KG1 (cell line): ENCODE data around the gene RAD51B.

ENCODE experiments used
- DNase-seq: peaks from one replicate; lab custom pipeline; 2025; lab: John Stamatoyannopoulos, UW

The RAD51B gene

GRCh38 chr14:67835596-67835995, 16.0 kb downstream of the RAD51B start:
- DNase-seq: no peak

GRCh38 chr14:67837011-67837624, 17.5 kb downstream of the RAD51B start:
- peak; percentile 53 for DNase-seq

DNA sequence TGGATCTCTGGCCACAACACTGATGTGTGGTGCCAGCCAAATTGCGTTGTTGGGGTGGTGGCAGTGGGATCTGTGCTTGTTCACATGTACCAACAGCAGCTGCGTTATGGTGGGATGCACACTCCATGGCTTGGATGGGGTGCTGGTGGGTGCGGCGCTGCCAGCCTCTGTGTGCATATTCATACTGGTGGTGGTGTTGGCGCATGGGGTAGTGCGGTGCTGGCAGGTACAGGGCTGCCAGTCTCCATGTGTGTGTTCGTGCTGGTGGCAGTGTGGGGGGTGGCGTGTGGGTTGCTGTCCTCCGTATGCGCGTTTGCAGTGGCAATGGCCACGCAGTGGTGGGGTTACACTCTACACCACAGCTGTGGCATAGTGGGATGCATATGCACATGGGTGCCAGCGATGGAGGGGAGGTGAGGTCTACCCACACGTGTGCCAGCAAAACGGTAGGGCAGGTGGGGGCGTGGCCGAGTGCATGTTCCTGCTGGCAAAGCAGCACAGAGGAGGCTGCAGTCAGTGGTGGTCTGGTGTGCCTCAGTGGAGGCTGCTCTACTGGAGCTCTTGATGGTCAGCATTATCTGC, 26.5 kb downstream of the RAD51B start:
- no peak for DNase-seq

DNA sequence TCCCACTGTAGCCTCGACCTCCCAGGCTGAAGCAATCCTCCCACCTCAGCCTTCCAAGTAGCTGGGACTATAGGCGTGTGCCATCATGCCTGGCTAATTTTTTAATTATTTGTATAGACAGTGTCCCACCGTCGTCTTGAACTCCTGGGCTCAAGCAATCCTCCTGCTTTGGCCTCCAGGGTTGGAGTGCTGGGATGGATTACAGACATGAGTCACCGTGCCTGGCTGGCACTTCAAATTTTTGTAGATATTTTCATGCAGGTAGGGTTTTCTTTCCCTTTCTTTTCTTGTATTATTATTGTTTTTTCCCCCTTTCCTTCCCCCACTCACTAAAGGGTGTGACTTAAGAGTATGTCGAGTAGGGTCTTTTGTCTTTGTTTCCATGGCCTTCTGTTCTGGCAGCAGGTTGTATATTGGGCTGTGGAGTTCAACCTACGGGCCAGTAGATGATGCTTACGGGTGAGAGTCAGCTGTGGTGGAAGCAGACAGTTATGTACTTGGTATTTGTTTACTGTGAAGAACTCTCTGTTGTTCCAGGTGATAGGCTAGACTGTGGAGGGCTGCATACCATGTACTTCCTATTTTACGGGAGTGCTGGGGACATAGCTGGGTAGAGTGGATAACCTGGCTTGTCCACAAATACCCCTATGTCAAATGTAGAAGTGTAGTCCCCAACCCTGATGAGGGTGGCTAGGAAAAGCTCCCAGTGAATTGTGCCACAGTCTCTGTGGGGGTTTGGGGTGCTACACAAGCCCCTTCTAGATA, 30.7 kb downstream of the RAD51B start:
- no peak for DNase-seq

DNA sequence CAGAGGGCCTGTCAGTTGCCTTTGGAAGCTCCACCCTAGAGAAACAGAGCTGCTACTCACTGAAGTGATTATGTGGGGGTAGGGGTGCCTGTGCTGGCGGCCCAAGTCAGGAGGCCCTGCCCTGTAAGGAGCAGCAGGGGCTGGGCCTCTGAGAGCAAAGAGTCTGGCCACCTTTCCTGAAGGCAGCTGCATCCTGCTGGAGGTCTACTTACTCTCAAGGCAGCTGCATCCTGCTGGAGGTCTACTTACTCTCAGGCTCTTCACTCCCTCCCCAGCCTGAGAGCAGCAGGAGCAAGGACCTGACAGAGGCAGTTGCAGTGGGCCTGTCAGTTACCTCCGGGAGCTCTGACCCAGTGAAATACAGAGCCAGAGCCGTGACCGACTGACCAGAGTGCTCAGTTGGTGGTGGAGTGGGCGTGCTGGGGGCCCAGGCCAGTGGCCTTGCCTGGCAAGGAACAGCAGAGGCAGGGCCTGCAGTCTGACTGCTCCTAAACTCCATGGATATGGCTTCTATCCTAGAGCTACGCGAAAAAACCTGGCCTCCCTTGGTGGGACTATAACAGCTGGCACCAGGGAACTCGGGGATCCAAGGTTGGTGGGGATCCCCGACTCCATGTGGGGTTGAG, 32.3 kb downstream of the RAD51B start:
- DNase-seq: no peak

GRCh38 chr14:67852926-67853604, 33.5 kb downstream of the RAD51B start:
- DNase-seq: no peak

DNA sequence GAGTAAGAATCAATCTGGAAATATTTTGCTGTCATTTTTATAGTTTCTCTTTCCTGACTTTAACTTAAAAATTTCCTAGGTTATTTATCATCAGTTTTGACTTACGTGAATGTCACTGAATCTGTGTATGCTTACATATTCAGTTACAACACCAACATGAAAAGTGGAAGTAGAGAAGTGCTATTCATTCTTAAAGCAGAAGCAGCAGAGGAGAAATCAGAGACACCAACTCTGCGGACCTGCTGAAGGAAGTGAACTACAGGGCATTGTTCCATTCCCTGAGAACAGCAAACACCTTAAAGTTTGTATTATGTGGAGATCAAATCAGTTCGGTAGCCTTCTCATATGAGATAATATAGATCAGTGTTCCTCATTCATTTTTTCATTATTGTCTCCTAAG, 34.1 kb downstream of the RAD51B start:
- no peak for DNase-seq

DNA sequence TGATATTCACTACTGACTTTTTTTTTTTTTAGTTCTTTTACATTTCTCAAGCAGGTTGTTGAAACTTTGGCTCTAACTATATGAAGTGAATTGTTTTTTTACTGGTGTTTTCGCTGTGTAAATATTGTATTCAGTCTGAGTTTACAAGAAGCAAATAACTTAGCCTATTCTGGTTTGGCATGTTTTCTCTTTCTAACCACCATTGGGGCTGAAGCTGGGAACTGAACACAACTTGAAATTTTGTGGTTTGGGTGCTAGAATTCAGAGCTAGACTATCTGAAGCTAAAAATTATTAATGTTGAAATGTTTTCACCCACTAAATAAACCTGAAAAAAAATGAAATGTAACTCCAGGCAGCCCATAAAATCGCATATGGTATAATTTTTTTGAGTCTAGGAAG, 37.2 kb downstream of the RAD51B start:
- no peak for DNase-seq

DNA sequence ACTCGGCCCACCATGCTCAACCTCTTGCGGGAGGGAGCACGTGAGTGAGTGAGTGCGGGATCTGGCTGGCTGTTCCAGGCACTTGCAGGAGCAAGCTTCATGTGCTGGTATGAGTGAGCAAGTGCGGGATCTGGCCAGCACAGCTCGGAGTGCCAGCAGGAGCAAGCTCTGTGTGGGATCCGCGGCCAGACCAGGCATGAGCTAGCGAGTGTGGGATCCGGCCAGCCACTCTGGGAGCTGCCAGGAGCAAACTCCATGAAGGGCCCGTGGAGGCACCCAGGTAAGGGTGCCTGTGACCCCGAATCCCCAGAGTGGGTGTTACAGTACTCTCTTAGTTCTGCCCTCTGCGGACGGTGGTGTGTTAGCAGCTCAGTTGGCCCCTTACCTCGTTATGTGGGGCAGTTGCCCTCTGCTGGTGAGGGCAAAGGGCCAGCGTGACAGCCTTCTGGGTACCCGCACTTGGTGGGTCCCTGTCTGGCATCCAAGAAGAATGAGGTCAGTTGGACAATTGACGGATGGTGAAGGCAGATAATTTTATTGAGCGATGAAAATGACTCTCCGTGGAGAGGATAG, 38.3 kb downstream of the RAD51B start:
- DNase-seq: no peak

DNA sequence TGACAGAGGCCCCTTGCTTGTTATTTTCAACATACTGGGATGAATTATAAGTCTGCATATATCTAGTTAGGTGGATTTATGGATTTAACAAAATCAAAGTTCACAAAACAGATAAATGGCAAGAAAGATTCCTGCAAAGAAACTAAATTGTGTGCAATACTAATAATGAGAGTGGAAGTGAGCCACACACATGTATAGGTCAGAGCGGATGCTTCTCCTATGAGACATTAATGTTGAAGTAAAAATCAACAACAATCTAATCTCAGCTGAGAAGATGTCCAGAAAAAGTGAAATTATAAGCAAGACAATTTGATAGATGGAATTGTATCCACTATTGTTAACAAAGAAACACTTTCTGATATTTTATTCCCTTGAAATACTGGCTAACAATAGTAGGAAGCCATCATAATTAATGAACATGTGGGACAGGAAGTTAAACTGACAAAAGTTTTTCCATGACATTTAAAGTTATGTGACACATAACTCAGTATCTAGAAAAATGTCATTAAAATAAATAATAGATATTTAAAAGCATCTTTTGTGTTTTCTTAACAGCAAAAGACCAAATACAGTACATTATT, 39.7 kb downstream of the RAD51B start:
- no peak for DNase-seq

DNA sequence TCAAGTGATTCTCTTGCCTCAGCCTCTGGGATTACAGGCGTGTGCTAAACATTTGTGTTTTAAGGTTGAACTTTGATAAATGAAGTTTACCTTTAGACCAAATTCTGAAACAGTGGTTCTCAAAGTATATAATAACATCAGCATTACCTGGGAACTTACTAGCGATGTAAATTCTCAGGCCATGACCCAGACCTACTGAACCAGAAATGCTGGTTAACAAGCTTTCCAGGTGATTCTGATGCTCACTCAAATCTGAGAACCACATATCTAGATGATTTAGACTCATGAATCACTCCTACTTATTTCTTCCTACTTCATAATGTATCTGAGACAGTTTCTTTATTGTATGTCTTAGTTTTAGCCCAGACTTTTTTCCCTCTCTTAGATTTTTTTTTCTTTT, 43.6 kb downstream of the RAD51B start:
- no peak for DNase-seq

DNA sequence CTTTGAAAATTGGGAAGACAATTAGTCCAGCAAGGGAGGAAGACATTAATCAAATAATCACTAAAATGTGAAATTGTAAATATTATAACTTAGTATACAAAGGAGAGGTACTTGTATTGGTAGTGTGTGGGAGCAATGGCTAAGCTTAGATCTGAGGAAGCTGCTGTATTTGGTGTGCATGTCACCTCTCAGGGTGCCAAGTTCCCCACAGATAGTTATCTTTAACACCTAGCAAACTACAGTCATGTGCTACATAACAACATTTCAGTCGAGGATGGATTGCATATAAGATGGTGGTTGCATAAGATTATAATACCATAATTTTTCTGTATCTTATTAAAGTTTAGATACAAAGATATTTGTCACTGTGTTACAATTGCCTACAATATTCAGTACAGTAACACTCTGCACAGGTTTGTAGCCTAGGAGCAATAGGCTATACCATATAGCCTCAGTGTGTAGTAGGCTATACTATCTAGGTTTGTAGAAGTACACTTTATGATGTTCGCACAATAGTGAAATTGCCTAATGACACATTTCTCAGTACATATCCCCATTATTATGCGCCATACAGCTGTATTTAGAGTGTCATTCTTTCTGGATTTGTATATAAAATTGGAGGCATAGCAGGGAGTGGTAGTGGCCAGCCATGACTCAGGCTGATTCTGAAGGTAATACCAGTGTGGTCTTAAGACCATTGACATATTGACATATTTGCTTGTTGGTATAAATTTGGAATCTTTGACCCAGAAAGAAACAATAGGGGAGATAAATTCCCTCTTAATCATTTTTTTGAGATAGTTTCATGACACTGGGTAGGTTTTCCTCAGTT, 55.8 kb downstream of the RAD51B start:
- DNase-seq: no peak

DNA sequence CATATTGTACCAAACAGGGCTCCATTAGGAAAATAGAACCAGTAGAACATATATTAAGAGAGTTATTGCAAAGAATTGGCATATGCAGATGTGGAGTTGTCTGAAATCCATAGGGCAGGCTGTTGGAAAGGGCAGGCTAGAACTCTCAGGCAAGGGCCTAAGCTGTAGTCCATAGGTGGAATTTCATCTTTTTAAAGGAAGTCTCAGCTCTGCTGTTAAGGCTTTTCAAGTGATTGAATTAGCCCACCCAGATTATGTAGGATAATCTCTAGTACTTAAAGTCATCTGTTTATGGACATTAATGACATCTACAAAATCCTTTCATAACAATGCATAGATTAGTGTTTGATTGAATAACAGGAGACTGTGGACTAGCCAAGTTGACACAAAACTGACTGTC, 59.4 kb downstream of the RAD51B start:
- no peak for DNase-seq

- no peak for DNase-seq
Measured at GRCh38 chr14:67881225-67881624, 61.6 kb downstream of the RAD51B start.

GRCh38 chr14:67882986-67883555, 63.5 kb downstream of the RAD51B start:
- DNase-seq: no peak

GRCh38 chr14:67883717-67884116, 64.1 kb downstream of the RAD51B start:
- no peak for DNase-seq

DNA sequence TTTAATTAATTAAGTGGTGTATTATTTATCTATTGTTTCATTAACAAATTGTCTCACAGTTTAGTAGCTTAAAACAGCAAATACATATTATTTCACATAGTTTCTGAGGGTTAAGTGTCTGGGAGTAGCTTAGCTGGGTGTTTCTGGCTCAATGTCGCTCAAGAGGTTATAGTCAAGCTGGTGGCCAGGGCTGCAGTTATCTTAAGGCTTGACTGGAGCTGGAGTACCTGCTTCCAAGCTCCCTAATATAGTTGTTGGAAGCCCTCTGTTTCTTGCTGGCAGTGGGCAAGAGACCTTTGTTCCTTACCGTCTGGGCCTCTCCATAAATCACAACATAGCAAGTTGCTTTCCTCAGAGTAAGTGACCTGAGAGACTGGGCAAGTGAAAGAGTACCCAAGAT, 66.6 kb downstream of the RAD51B start:
- no peak for DNase-seq

- no peak for DNase-seq
Measured at GRCh38 chr14:67887478-67887877, 67.9 kb downstream of the RAD51B start.

- no peak for DNase-seq
Measured at GRCh38 chr14:67889455-67889854, 69.9 kb downstream of the RAD51B start.

GRCh38 chr14:67892466-67893100, 73.0 kb downstream of the RAD51B start:
- no peak for DNase-seq
